T-cell (primary cell): Measurements from ENCODE around the gene PHF21A. TPM values are rescaled to one million over a fixed set of nuclear protein-coding genes. Genes with fewer than 3 reads are reported as not detected.

Experiments
- ATAC-seq, 4 experiments: fragments of 200-7000 bp in 3 of 4; fragments of 150-1000 bp in 1 of 4; cut with Tn5 transposase; replicated peaks in 1 of 4; 1 replicate in 3 of 4; 2 replicates in 1 of 4; pipeline ENCODE4 v1.10.0; 2021; ENCODE audit warnings: moderate library complexity in 3 of 4, mild to moderate bottlenecking in 2 of 4, moderate number of reproducible peaks in 1 of 4
- CTCF ChIA-PET, 2 donors: fragments of 300-600 bp; sonication (Branson Sonifier 250); formaldehyde crosslinking; loops; one replicate each; lab custom pipeline; 2022; ENCODE audit warnings: antibody characterized with exemption in 2 of 2; lab: Charles Lee
- POLR2A ChIA-PET, 2 donors: fragments of 300-600 bp; sonication (Branson Sonifier 250); formaldehyde crosslinking; loops; one replicate each; lab custom pipeline; 2022; ENCODE audit warnings: antibody characterized with exemption in 2 of 2; lab: Charles Lee
- DNase-seq, 35 experiments: peaks; one replicate each; pipeline versions ENCODE4 v3.0.0 to v3.0.0-alpha.2; 2013 to 2023
- H3K27ac ChIP-seq: one replicate; pipeline ENCODE4 v1.5.1; 2013; ENCODE audit warnings: low read length
- H3K27me3 ChIP-seq, 2 experiments: replicated peaks in 1 of 2; 1 replicate in 1 of 2; 2 replicates in 1 of 2; pipeline versions ENCODE4 v1.6.1 to v1.7.0; 2013; ENCODE audit warnings: low read length in 1 of 2, mixed read lengths in 1 of 2; ENCODE audit not compliant: control insufficient read depth in 2 of 2, insufficient read depth in 2 of 2; ENCODE audit errors: extremely low read depth in 1 of 2
- H3K36me3 ChIP-seq, 2 donors: 1 replicate in 1 of 2; 2 replicates in 1 of 2; pipeline versions ENCODE4 v1.6.1 to v1.7.0; 2013; ENCODE audit warnings: low read length in 1 of 2; ENCODE audit not compliant: control insufficient read depth in 2 of 2, insufficient read depth in 1 of 2; ENCODE audit errors: extremely low read depth in 1 of 2
- H3K4me1 ChIP-seq, 2 experiments: 1 replicate in 1 of 2; 2 replicates in 1 of 2; pipeline versions ENCODE4 v1.6.1 to v1.7.0; 2013; ENCODE audit warnings: low read length in 2 of 2, mixed read lengths in 1 of 2; ENCODE audit not compliant: insufficient read depth in 2 of 2, control insufficient read depth in 1 of 2; ENCODE audit errors: extremely low read depth in 1 of 2
- H3K4me3 ChIP-seq, 2 donors: 1 replicate in 1 of 2; 2 replicates in 1 of 2; pipeline versions ENCODE4 v1.5.1 to v1.7.0; 2013; ENCODE audit warnings: mild to moderate bottlenecking in 2 of 2, low read length in 1 of 2, moderate library complexity in 1 of 2; ENCODE audit not compliant: control insufficient read depth in 1 of 2; ENCODE audit errors: extremely low read depth in 1 of 2
- H3K9me3 ChIP-seq: 2 replicates; pipeline ENCODE4 v1.7.0; 2013
- H3K27ac Mint-ChIP-seq, 2 donors: one replicate each; pipeline ENCODE4 v1.8.0; 2020 to 2021; ENCODE audit warnings: mild to moderate bottlenecking in 2 of 2, mixed read lengths in 2 of 2
- H3K27me3 Mint-ChIP-seq, 2 donors: one replicate each; pipeline ENCODE4 v1.8.0; 2021 to 2022; ENCODE audit warnings: mixed read lengths in 2 of 2
- H3K36me3 Mint-ChIP-seq: one replicate; pipeline ENCODE4 v1.8.0; 2021; ENCODE audit warnings: mixed read lengths
- H3K4me1 Mint-ChIP-seq, 3 donors: one replicate each; pipeline ENCODE4 v1.8.0; 2020 to 2022; ENCODE audit warnings: mixed read lengths in 3 of 3, mild to moderate bottlenecking in 1 of 3
- H3K4me3 Mint-ChIP-seq, 3 donors: one replicate each; pipeline ENCODE4 v1.8.0; 2020 to 2022; ENCODE audit warnings: mild to moderate bottlenecking in 3 of 3, mixed read lengths in 3 of 3, moderate library complexity in 3 of 3
- H3K9me3 Mint-ChIP-seq, 3 donors: one replicate each; pipeline ENCODE4 v1.8.0; 2020 to 2022; ENCODE audit warnings: mixed read lengths in 3 of 3
- WGBS: methylation state at CpG from one replicate; pipeline ENCODE4 v1.1.5; 2013; ENCODE audit warnings: missing lambda C conversion rate; ENCODE audit not compliant: insufficient coverage; 5-methylcytosine and 5-hydroxymethylcytosine counted together
- total RNA-seq, 35 experiments: library from RNA in 6 of 35; stranded (reverse) in 6 of 35; fragments of 120-200 nt in 1 of 35; gene quantifications; one replicate each; pipeline versions ENCODE4 v1.2.1 to v1.2.4 and lab custom pipeline; 2013 to 2026

PHF21A gene
- total RNA-seq, 5 donors from 2014 or later (not counting 1 experiment from before 2014, with no cell fraction given) = 45.5 to 82.9 (median 57.4) TPM

DNA sequence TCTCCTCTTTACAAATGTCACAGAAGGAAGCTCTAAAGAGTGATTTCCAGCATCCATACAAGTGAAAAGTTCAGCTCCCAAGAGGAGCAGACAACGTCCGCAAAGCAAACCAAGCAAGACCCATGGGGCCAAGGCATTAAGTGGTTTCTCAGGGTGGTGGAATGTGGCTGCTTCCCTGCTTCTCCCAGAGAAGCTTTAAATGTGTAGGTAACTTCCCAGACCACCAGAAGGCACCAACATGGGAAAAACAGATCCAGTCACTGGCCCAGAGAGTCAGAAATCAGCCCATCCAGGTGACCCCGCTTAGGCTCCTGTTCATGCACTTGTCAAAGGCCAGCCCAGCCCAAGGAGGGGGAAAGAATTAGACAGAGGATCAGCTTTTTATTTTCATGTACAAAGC, 13.3 kb upstream of the PHF21A start:
- Mint-ChIP-seq H3K27me3 (no peaks in the 10 kb centered on the region), H3K36me3 (no peaks in the 10 kb centered on the region), H3K27ac (no peak overlapping the region), H3K4me1 (peaks cover 0 to 3% (median 0%) of the 10 kb centered on the region in 3 donors), H3K9me3 (no peaks in the 10 kb centered on the region), H3K4me3 (no peak overlapping the region)
- Histone ChIP-seq H3K9me3 (no peaks in the 10 kb centered on the region), H3K36me3 (no peaks in the 10 kb centered on the region), H3K27ac (no peak overlapping the region), H3K4me1 (no peaks in the 10 kb centered on the region), H3K4me3 (no peak overlapping the region), H3K27me3 (peaks cover 0 to 9% of the 10 kb centered on the region in 2 experiments)
- WGBS = no CpG with 5 or more reads among the region's 3 CpGs
- no peak for DNase-seq
- ATAC-seq = no peak
- POLR2A ChIA-PET = no interaction called here
- CTCF ChIA-PET = no interaction called here

DNA sequence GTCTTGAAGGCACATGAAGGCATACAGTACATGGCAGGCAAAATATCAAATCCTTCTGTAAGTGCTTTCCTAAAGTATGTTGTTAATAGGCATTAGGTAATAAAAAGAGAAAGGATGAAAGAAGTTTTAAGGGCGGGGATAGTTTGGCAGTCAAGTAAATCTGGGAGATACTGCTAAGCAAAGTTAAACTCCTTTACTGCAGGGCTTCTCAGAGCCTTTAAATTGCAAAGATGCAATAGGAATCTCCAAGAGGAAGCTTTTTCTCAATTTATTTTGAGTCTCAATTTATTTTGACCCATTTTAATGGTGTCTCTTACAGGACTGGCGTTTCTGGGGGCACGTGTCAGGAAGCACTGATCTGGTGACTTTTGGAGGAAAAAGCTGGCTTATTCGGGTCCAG, 12.8 kb upstream of the PHF21A start:
- no peaks in the 10 kb centered on the region for H3K9me3 Mint-ChIP-seq
- POLR2A ChIA-PET = no interaction called here
- ATAC-seq = no peak
- no peak overlapping the region for H3K4me3 ChIP-seq
- H3K9me3 ChIP-seq = no peaks in the 10 kb centered on the region
- no peaks in the 10 kb centered on the region for H3K4me1 ChIP-seq
- CTCF ChIA-PET = interaction anchor here in 1 of 2 donors (0.6 kb wide), 1 partner anchor 169 kb away, joined by 3 read pairs; no protein-coding TSS in a partner anchor
- H3K27me3 Mint-ChIP-seq = no peaks in the 10 kb centered on the region
- H3K27ac ChIP-seq = no peak overlapping the region
- no peaks in the 10 kb centered on the region for H3K36me3 ChIP-seq
- no peaks in the 10 kb centered on the region for H3K36me3 Mint-ChIP-seq
- peaks cover 0 to 3% (median 0%) of the 10 kb centered on the region in 3 donors for H3K4me1 Mint-ChIP-seq
- DNase-seq = no peak
- peaks cover 0 to 9% of the 10 kb centered on the region in 2 experiments for H3K27me3 ChIP-seq
- no peak overlapping the region for H3K27ac Mint-ChIP-seq
- no peak overlapping the region for H3K4me3 Mint-ChIP-seq
- WGBS = 100% methylated on average over 3 of the region's 4 CpGs

DNA sequence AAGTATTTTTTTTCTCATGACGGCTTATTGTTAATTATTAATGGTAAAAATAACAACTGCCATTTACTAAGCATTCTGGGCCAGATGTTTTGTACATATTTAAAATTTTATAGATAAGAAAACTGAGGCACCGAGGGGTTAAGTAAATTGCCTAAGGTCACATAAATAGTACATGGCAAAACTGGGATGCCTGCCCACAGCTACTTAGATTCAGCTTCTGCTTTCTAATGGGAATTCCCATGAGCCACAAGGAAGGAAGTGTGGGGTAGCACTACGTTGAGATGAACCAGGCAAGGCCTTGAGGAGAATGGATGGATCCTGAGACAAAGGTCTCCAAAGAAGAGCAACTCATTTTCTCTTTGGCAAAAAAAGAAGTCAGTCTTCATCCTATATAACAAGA, 11.9 kb upstream of the PHF21A start:
- POLR2A ChIA-PET = interaction anchor here in 1 of 2 donors (0.7 kb wide), 1 partner anchor 454 kb away, joined by 4 read pairs; no protein-coding TSS in a partner anchor

DNA sequence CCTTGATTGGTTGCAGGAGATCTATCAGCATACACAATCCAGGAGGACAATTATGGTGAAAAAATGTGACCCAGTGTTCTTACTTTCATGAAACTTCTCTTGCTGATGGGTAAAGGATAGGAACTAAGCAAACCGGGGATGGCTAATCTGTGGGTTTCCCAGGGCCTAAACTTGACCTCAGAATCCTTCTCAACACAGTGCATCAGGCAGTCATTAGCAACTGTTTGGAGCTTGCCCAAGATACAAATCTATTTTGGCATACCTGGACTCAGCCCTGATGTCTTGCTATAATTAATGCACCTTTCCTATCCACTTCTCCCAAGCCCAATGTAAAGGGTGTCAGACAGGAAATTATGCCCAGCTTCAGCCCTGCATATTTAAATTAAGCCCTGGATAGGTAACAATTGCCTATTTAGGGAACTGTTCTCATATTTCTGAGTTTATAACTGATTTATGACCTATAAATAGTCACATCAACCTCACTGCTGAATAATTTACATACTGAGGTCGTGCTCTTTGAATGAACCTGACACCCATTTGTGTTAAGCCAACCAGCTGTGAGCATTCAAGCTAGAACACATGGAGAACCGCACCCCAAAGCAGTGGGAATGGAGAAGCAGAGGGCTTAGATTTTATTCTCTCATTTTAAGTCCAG, 9.2 kb upstream of the PHF21A start:
- ChIA-PET POLR2A (no interaction called here), CTCF (no interaction called here)
- H3K4me1 Mint-ChIP-seq = peaks cover 10 to 18% (median 15%) of the 10 kb centered on the region in 3 donors

More for the DNA sequence above, 11.9 kb upstream of the PHF21A start:
- Histone ChIP-seq H3K27me3 (peaks cover 0 to 9% of the 10 kb centered on the region in 2 experiments), H3K9me3 (no peaks in the 10 kb centered on the region), H3K4me3 (no peak overlapping the region), H3K27ac (no peak overlapping the region), H3K36me3 (no peaks in the 10 kb centered on the region), H3K4me1 (no peaks in the 10 kb centered on the region)
- DNase-seq (no peak), ATAC-seq (no peak)
- Mint-ChIP-seq H3K9me3 (no peaks in the 10 kb centered on the region), H3K27ac (no peak overlapping the region), H3K4me3 (no peak overlapping the region), H3K27me3 (no peaks in the 10 kb centered on the region), H3K36me3 (no peaks in the 10 kb centered on the region), H3K4me1 (peaks cover 0 to 3% (median 1%) of the 10 kb centered on the region in 3 donors)
- WGBS = no CpG with 5 or more reads among the region's 3 CpGs
- CTCF ChIA-PET = interaction anchor here in 1 of 2 donors (0.5 to 0.7 kb wide), 2 partner anchors 198 to 1259 kb away, joined by 3 to 4 read pairs; no protein-coding TSS in a partner anchor

DNA sequence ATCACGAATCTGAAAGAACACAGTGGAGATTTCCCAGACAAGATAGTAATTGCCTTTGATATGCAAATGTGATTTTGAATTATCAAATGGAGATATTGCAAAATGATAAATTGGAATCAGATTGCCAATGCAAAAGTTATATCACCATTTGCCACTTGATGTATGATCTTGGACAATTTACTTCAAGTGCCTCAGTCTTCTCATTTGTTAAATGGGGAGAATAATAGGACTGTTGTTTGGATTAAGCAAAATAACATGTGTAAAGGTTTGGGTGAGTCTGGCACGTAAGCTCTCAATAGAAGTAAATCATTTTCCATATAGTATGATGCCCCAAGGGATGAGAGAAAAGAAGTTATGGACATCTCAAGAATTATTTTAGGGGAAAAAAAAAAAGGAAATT, 7.9 kb upstream of the PHF21A start:
- 88% methylated on average over 1 of the region's 2 CpGs for WGBS
- H3K4me3 ChIP-seq = no peak overlapping the region
- no peaks in the 10 kb centered on the region for H3K9me3 ChIP-seq
- H3K4me3 Mint-ChIP-seq = no peak overlapping the region
- no peak for DNase-seq
- no peak for ATAC-seq
- H3K4me1 ChIP-seq = peaks cover 5 to 7% of the 10 kb centered on the region in 2 experiments
- ChIA-PET POLR2A (interaction anchor here in 1 of 2 donors (0.6 kb wide), 1 partner anchor 26 kb away, joined by 3 read pairs; no protein-coding TSS in a partner anchor), CTCF (no interaction called here)
- no peaks in the 10 kb centered on the region for H3K9me3 Mint-ChIP-seq
- H3K36me3 Mint-ChIP-seq = no peaks in the 10 kb centered on the region
- H3K27me3 ChIP-seq = no peaks in the 10 kb centered on the region
- H3K27ac Mint-ChIP-seq = no peak overlapping the region
- no peaks in the 10 kb centered on the region for H3K27me3 Mint-ChIP-seq
- peaks cover 10 to 18% (median 15%) of the 10 kb centered on the region in 3 donors for H3K4me1 Mint-ChIP-seq
- H3K27ac ChIP-seq = no peak overlapping the region
- H3K36me3 ChIP-seq = no peaks in the 10 kb centered on the region

More for the DNA sequence above, 9.2 kb upstream of the PHF21A start:
- Mint-ChIP-seq H3K27me3 (no peaks in the 10 kb centered on the region), H3K9me3 (no peaks in the 10 kb centered on the region), H3K27ac (no peak overlapping the region), H3K4me3 (no peak overlapping the region), H3K36me3 (no peaks in the 10 kb centered on the region)
- no peak for ATAC-seq
- Histone ChIP-seq H3K4me1 (peaks cover 5 to 7% of the 10 kb centered on the region in 2 experiments), H3K27ac (no peak overlapping the region), H3K36me3 (no peaks in the 10 kb centered on the region), H3K27me3 (no peaks in the 10 kb centered on the region), H3K4me3 (no peak overlapping the region), H3K9me3 (no peaks in the 10 kb centered on the region)
- DNase-seq = no peak
- no CpG with 5 or more reads among the region's 3 CpGs for WGBS

DNA sequence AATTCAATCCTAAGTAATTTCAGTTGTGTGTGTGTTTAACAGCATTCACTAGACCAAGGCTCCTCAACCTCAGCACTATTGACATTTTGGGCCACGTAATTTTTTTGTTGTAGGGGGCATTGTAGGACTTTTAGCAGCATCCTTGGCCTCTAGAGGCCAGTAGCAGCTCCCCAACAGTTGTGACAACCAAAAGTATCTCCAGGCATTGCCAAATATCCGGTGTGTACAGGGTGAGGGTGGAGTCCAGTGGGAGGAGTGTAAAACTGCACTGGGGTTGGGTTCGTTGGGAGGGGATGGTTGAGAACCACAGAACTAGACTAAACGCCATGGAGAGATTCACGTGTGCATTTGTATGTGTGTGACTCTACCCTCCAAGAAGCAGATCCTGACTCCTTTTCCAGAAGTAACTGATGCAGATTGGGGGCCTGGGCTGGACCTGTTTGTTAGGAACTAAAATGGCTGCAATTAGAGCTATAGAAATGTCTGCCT, 5.9 kb upstream of the PHF21A start:
- no peaks in the 10 kb centered on the region for H3K9me3 ChIP-seq
- Mint-ChIP-seq H3K36me3 (no peaks in the 10 kb centered on the region), H3K27ac (peak overlapping the region; percentile 29 to 53), H3K27me3 (no peaks in the 10 kb centered on the region), H3K9me3 (no peaks in the 10 kb centered on the region), H3K4me1 (peaks cover 10 to 23% (median 18%) of the 10 kb centered on the region in 3 donors), H3K4me3 (no peak overlapping the region)
- ATAC-seq (peak; percentile 93 to 99 (median 98)), DNase-seq (peak in 33 of 35 experiments; percentile 20 to 79 (median 56))
- ChIA-PET POLR2A (interaction anchor here in 1 of 2 donors (1.2 kb wide), 1 partner anchor 23 kb away, joined by 3 read pairs; no protein-coding TSS in a partner anchor), CTCF (interaction anchor here in 1 of 2 donors (0.6 to 0.7 kb wide), 2 partner anchors 111 to 1087 kb away, joined by 3 to 5 read pairs; partner anchors contain the start of gene DDB2)
- no peaks in the 10 kb centered on the region for H3K27me3 ChIP-seq
- peaks cover 7 to 9% of the 10 kb centered on the region in 2 experiments for H3K4me1 ChIP-seq
- H3K27ac ChIP-seq = peak overlapping the region; percentile 55
- H3K4me3 ChIP-seq = no peak overlapping the region
- 5% methylated on average over 3 of the region's 5 CpGs for whole genome bisulfite sequencing
- H3K36me3 ChIP-seq = no peaks in the 10 kb centered on the region
